GM12801 (cell line): ENCODE results near the gene POU3F1.

Experiments
- CTCF ChIP-seq: IDR thresholded peaks from one replicate; pipeline ENCODE4 v1.5.1; 2011; ENCODE audit warnings: control low read depth; ENCODE audit not compliant: insufficient read length; ENCODE audit errors: extremely low read depth

POU3F1 gene

GRCh38 chr1:38009088-38009840 is 37.3 kb downstream of the POU3F1 start:
- TF ChIP-seq CTCF = no peak

- no peak for TF ChIP-seq CTCF
Observed at GRCh38 chr1:38006008-38006828, 40.4 kb downstream of the POU3F1 start.

- TF ChIP-seq CTCF = no peak
Observed at GRCh38 chr1:38005195-38006007, 41.2 kb downstream of the POU3F1 start, which contains the start of gene FHL3. Gene FHL3 (minus strand): TSS chr1:38005514. CDS start chr1:37999412, 6,102 bp downstream.

GRCh38 chr1:38004284-38005108 is 42.1 kb downstream of the POU3F1 start:
- TF ChIP-seq CTCF = no peak

GRCh38 chr1:38003261-38004250 is 43.0 kb downstream of the POU3F1 start:
- TF ChIP-seq CTCF = no peak

- no peak for TF ChIP-seq CTCF
Observed at GRCh38 chr1:38000529-38001455, 45.8 kb downstream of the POU3F1 start.
